HG03460 (cell line): ENCODE data around the gene DICER1.

Source experiments
- ATAC-seq: cut with Tn5 transposase; IDR thresholded peaks from one replicate; pipeline ENCODE4 v1.9.1; 2021; ENCODE audit not compliant: unreplicated experiment

DICER1 gene

DNA sequence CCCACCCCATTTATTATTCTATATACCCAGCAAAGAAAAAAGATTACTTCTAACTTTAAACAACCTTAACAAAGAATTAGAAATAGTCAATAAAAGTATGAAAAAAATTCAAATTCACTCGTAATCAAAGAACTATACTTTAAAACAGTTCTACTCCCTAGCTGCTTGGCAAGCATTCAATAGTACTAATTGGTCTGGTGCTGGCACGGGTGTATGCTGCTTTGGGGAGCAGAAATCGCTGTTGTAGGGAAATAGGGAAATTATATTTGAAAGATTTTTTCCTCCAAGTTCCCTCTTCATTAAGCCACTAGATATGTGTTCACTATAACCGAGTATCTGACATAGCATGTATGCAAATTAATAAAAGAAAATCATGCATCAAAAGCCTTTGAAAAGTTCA, 65.7 kb downstream of the DICER1 start:
- no peak for ATAC-seq

- no peak for ATAC-seq
These were observed 68.7 kb downstream of the DICER1 start for GRCh38 chr14:95088665-95089064.

DNA sequence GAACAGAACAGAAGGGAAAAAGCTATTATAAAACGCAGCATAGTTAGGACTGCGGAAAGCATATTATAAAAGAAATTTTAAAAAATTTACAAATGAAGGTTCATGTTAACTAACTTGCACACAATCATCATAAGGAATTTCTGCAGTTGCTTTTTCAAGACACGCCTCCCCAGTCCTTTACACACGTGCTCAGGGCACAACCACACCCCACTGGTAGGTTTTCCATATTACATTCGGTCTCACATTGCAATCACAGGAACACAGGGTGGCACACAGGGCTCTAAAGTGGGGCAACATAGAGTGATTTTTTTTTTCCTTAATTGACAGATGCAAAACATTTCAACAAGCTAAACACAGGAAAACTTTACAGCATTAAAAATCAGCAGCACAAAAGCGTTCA, 69.7 kb downstream of the DICER1 start:
- no peak for ATAC-seq

GRCh38 chr14:95085321-95085720, 72.0 kb downstream of the DICER1 start:
- no peak for ATAC-seq

GRCh38 chr14:95078867-95079266, 78.5 kb downstream of the DICER1 start:
- no peak for ATAC-seq

DNA sequence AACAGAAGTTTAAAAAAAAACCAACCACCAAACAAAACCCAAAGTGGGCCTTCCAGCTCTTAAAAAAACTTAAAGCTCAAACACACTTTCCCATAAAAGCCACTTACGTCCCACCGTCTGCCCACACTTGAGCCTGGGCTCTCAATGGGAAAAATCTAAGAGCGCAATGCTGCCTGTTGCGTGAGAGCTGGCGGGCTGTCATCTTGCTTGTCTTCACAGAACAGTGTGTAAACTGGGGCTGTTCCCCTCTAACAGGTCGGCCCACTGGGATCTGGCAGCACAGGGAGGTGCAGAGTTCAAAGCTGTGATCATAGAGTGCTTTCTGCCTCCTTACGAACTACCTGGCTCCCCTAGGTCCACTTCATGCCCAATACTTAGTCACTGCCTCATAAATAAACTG, 80.0 kb downstream of the DICER1 start:
- ATAC-seq: no peak

- ATAC-seq: no peak
These were observed 81.5 kb downstream of the DICER1 start for GRCh38 chr14:95075789-95076188.

DNA sequence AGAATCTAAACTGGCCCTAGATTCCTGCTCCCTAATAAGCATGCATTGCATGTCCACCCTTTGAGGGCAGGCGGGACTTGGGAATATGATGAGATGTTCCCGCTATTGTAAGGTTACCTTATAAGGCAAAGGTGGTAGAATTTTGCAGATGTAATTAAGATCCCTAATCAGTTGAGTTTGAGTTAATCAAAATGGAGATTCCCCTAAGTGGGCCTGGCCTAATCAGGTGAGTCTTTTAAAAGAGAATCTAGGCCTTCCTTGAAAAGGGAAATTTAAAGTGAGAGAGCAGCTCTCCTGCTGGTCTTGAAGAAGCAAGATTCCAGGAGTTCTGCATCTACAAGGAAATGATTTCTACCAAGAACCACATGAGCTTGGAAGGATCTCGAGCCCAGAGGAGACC, 83.4 kb downstream of the DICER1 start:
- no peak for ATAC-seq

DNA sequence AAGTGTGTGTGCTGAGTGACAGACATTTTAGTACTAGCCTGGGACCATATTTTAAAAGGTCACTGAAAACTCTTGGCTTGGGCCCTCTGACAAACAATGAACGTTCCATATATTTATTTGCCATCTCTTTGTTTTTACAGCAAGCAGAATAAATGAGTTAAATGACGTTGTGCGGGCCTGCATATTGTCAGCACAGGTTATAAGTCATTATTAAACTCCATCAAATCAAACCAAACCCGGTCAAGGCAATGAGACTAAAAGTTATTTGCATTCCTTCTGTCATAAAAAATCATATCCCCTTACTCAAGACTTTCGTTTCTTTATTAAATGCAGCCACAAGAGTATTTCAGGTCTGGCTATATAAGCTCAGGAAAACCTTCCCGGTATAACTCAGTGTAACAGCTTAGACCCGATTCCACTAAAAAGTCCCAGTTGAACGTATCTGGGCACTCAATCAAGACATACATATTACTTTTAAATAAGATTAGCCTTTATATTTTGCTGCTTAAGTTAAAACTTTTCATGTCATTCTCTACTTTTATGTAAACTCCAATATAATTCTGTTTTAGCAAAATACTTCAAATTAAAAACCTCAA, 84.9 kb downstream of the DICER1 start:
- ATAC-seq: no peak

DNA sequence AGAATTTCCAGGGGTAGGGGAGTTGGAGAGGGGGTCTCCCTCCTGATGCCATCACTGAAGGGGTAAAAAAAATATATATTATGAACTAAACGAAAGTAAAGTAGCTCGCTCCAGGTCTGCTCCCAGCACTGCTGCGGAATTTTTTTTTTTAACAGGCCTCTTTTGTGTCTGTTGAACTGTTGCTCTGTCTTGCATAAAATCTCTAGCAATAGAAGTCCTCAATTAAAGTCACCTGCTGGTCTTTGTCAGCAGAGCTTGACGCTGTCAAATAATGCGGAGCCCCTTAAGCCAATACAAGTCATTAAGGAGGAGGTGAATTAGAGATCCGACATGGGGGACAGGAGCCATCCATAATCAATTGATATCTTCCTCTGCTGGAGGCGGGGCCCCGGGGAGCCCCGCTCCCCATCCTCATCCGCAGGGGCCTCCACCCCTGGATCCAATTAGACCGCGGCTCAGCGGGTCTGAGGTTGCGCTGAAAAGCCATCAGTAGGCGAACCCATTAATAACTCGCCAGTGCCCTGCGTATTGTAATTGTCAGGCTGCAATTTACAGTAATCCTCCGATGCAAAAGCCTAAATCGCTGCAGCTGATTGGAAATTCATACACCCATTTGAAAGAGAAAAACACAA, 85.6 kb downstream of the DICER1 start:
- no peak for ATAC-seq

DNA sequence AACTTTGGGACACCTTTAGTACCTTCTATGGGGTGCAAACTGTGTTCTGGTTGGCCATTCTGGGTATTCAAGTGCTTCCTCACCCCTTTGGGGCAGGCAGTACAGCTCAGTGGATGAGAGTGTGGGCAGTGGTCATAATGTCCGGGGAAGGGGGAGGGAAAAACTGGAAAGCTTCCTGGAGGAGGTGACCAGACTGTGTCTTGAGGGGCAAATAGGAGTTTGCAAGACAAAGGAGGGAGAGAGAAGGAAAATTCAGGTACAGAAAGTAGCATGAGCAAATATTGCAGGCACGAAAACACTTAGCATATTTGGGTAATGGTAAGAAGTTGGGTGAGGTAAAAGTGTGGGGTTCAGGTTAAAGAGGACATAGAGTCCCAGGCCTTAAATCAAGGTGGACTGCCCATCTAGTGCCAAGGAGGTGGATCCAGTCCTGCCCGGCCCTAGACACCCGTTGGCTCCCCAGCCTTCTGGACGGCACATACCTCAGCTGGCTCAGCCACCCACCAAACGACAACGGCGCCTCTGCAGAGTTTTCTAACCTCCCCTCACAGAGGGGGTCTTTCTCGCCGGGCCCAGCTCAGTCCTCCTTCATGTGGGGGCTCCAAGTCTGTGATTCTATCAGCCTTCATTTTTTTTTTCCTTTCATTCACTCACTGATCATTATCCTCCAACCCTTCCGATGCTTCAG, 86.4 kb downstream of the DICER1 start:
- no peak for ATAC-seq

DNA sequence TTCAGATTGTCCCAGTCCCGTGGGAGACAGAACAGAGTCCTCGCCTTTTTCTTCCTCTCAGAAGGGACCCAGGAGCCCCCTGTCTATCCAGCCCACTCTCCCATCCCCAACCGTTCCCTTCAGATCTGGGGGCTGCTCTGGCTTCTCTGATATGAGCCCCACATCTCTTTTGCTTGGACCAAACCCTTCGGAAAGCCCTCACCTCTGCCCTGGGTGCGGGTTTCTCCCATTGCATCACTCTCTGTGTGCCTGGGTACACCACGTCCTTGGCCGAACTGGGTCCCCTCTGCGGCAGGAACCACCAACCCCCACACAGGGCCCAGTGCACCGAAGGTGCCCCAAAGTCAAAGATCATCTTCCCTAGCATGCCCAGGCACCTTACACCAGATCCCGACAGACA, 87.8 kb downstream of the DICER1 start:
- ATAC-seq: no peak

- no peak for ATAC-seq
These were observed 88.3 kb downstream of the DICER1 start for GRCh38 chr14:95069018-95069417.

- ATAC-seq: no peak
These were observed 88.8 kb downstream of the DICER1 start for GRCh38 chr14:95068521-95068920.

GRCh38 chr14:95068080-95068479, 89.2 kb downstream of the DICER1 start:
- ATAC-seq: no peak

- no peak for ATAC-seq
These were observed 89.8 kb downstream of the DICER1 start for GRCh38 chr14:95067526-95067925.

- ATAC-seq: no peak
These were observed 90.8 kb downstream of the DICER1 start for GRCh38 chr14:95066427-95066986.

- no peak for ATAC-seq
These were observed 91.9 kb downstream of the DICER1 start for GRCh38 chr14:95065411-95065810.

- ATAC-seq: no peak
These were observed 92.6 kb downstream of the DICER1 start for GRCh38 chr14:95064734-95065133.

DNA sequence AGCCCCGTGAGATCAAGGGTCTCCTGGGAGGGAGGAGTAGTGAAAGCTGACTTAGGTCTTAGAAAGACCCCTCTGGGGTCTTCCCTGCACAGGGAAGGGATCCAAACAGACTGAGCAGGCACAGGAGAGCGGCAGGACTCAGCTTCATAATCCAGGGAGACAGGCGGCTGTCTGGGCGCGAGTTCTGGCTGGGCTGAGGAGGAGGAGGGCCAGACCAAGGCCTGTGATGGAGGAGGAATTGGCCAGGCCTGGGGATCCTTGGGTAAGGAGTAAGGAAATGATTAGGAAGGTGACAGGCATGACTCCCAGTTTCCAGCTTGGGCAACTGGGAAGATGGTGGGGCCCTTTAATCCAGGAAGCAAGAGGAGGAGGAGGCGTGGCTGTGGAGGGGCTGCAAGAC, 93.1 kb downstream of the DICER1 start:
- ATAC-seq: no peak

DNA sequence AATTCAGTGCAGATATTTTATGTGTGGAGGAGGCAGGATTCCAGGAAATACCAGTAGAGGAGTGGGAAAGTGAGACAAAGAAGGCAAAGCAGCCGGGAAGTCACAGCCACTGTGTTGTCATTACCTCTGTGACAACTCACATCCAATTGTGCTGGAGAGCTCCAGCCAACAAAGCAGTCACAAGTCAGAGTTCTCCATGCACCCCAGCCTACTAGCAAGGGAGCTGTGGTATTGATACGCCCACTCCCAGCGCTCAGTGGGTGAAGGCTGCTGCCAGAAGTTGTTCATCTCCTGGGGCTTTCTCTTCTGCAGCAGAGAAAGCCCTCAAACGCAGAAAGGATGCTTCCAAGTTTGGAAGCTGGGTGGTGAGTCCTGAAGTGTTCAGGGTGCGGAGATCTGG, 93.9 kb downstream of the DICER1 start:
- no peak for ATAC-seq

DNA sequence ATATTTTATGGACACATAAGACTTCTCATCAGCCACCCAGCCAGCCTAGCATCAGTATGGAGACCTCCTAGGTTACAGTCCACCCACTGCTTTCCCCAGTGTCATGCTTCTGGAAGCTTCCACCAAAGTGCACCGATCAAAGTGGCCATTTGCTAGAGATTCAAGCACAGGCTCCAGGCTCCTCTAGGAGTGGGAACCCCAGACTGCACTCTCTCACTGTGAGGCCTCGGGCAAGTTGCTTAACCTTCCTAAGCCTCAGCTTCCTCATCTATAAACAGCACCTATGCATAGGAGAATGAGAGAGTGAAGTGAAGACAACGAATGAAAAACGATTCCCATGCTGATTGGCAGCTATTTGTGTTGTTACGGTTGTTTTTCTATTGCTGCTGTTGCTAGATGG, 94.4 kb downstream of the DICER1 start:
- ATAC-seq: no peak
